ENCODE results near the gene ODF4. TPM values are rescaled to one million over a fixed set of nuclear protein-coding genes. Genes with fewer than 3 reads are reported as not detected.

ODF4 gene
- total RNA-seq, 1 donor, result not detected

DNA sequence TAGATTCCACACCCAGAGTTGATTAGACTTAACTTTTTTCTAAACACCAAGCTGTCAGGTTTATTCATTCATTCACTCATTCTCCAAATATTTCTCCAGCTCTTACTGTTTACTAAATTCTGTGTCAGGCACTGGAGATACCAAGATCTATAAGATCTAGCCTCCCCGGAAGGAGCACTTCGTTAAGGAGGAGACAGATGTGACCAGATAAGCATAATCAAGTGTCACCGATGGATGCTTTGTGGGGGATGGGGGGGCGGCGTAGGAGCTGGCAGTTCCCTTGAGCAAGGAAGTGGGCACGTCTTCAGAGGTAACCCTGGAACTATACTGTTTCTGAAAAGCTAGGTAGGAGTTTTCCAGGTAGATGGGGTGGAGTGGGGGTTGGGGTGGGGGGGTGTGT lies 47.2 kb downstream of the ODF4 start:
- Histone ChIP-seq H3K9me3 (ENCODE audit: low read depth, low read length) (no peaks in the 10 kb centered on the region), H3K27ac (ENCODE audit: low read depth, low read length) (no peak overlapping the region), H3K36me3 (ENCODE audit: insufficient read depth, low read length) (peaks cover under 1% of the 10 kb centered on the region), H3K4me2 (ENCODE audit: insufficient read depth, low read length) (no peak overlapping the region), H4K20me1 (ENCODE audit: insufficient read depth, low read length) (peaks cover 4% of the 10 kb centered on the region), H3K27me3 (ENCODE audit: insufficient read depth, low read length) (no peaks in the 10 kb centered on the region), H3K4me3 (ENCODE audit: insufficient read depth, low read length) (no peak overlapping the region), H3K79me2 (ENCODE audit: insufficient read depth, low read length) (peaks cover 12% of the 10 kb centered on the region), H2AFZ (ENCODE audit: low read length) (no peak overlapping the region), H3K4me1 (ENCODE audit: insufficient read depth, low read length) (peaks cover 24% of the 10 kb centered on the region)
- DNase-seq (ENCODE audit: insufficient read length, low spot score, missing footprints), result no peak
- TF ChIP-seq, protein P1, sequence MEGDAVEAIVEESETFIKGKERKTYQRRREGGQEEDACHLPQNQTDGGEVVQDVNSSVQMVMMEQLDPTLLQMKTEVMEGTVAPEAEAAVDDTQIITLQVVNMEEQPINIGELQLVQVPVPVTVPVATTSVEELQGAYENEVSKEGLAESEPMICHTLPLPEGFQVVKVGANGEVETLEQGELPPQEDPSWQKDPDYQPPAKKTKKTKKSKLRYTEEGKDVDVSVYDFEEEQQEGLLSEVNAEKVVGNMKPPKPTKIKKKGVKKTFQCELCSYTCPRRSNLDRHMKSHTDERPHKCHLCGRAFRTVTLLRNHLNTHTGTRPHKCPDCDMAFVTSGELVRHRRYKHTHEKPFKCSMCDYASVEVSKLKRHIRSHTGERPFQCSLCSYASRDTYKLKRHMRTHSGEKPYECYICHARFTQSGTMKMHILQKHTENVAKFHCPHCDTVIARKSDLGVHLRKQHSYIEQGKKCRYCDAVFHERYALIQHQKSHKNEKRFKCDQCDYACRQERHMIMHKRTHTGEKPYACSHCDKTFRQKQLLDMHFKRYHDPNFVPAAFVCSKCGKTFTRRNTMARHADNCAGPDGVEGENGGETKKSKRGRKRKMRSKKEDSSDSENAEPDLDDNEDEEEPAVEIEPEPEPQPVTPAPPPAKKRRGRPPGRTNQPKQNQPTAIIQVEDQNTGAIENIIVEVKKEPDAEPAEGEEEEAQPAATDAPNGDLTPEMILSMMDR (IDR thresholded peaks at IDR 0.05; ENCODE audit: extremely low read depth, low read depth, low read length), result no peak

DNA sequence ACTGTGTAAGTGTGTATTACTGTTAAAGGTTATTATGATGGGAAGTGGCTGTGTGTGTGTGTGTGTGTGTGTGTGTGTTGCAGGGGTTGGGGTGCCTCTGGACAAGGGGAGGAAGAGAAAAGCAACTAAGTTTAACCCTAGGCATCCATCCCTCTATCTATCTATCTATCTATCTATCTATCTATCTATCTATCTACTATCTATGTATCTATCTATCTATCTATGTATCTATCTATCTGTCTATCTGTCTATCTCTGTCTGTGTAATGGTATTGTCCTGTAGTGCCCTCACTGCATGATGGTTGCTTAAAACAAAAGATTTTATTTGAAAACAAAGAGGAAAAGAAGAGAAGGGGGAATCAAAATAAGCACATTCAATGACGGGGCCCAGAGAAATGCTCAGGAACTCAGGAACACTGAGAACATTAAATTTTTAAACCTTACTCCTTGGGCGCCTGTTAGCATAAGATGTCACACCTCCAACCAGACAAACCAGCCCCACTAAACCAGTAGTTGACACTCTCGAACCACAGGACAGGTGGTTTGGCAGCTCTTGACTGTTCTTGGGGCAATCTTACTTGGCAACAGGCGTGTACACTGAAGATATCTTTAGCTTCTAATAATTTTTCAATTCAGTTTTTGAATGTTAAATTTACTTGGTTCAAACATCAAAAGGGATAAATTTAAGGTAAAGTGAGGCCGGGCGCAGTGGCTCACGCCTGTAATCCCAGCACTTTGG lies 48.4 kb downstream of the ODF4 start:
- H4K20me1 ChIP-seq (ENCODE audit: insufficient read depth, low read length), result no peaks in the 10 kb centered on the region
- no peak overlapping the region for H3K4me3 ChIP-seq (ENCODE audit: insufficient read depth, low read length)
- H2AFZ ChIP-seq (ENCODE audit: low read length), result no peak overlapping the region
- H3K9me3 ChIP-seq (ENCODE audit: low read depth, low read length), result no peaks in the 10 kb centered on the region
- H3K27me3 ChIP-seq (ENCODE audit: insufficient read depth, low read length), result no peaks in the 10 kb centered on the region
- peaks cover 20% of the 10 kb centered on the region for H3K4me1 ChIP-seq (ENCODE audit: insufficient read depth, low read length)
- H3K27ac ChIP-seq (ENCODE audit: low read depth, low read length), result no peak overlapping the region
- TF ChIP-seq, protein P1 (IDR thresholded peaks at IDR 0.05; ENCODE audit: extremely low read depth, low read depth, low read length), result no peak
- peak; percentile 66 for DNase-seq (ENCODE audit: insufficient read length, low spot score, missing footprints)
- H3K36me3 ChIP-seq (ENCODE audit: insufficient read depth, low read length), result no peaks in the 10 kb centered on the region
- no peaks in the 10 kb centered on the region for H3K79me2 ChIP-seq (ENCODE audit: insufficient read depth, low read length)
- no peak overlapping the region for H3K4me2 ChIP-seq (ENCODE audit: insufficient read depth, low read length)

DNA sequence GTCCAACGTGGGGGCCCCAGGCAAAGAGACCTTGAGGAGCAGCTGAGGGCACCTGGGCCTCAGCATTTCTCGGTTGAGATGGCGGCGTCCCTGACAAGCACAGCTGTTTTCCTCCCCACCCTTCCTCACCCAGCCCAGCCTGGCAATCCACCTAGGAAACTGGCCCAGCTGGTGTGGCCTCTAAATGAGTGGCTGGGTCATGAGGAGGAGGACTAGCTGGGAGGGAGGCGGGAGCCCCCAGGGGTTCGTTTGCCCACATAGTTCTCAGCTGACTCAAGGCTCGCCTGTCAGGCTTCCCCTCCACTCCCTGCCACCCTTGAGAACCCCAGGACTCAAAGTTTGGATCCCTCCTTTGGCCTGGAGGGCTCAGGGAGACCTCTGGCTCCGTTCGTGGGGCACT lies 52.1 kb downstream of the ODF4 start:
- peaks cover 14% of the 10 kb centered on the region for H3K4me1 ChIP-seq (ENCODE audit: insufficient read depth, low read length)
- TF ChIP-seq, protein P1 (IDR thresholded peaks at IDR 0.05; ENCODE audit: extremely low read depth, low read depth, low read length), result no peak
- H3K9me3 ChIP-seq (ENCODE audit: low read depth, low read length), result no peaks in the 10 kb centered on the region
- H3K36me3 ChIP-seq (ENCODE audit: insufficient read depth, low read length), result no peaks in the 10 kb centered on the region
- H3K4me3 ChIP-seq (ENCODE audit: insufficient read depth, low read length), result peak overlapping the region; percentile 1
- no peak overlapping the region for H3K27ac ChIP-seq (ENCODE audit: low read depth, low read length)
- DNase-seq (ENCODE audit: insufficient read length, low spot score, missing footprints), result peak; percentile 93
- peak overlapping the region; percentile 43 for H2AFZ ChIP-seq (ENCODE audit: low read length)
- H3K4me2 ChIP-seq (ENCODE audit: insufficient read depth, low read length), result peak overlapping the region; percentile 56
- H3K27me3 ChIP-seq (ENCODE audit: insufficient read depth, low read length), result peaks cover 18% of the 10 kb centered on the region
- no peaks in the 10 kb centered on the region for H4K20me1 ChIP-seq (ENCODE audit: insufficient read depth, low read length)
- H3K79me2 ChIP-seq (ENCODE audit: insufficient read depth, low read length), result no peaks in the 10 kb centered on the region

DNA sequence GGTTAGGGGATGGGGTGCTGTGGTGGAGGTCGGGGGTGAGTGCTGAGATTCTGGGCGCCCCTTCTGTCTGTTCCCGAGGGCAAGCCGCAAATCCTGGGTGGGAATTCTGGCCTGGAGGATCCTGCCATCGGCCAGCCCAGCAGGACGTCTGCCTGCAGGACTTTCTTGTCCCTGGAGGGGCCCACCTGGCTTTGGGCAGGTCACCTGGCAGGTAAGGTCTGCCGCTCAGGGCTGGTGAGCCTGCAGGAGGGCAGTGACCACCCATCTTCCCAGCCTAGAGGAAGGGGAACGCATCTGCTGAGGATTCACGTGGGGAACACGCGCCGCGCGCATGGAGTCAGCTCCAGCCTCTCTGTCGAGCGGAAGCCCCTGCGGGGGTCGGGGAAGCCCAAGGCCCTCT lies 52.6 kb downstream of the ODF4 start:
- no peaks in the 10 kb centered on the region for H3K79me2 ChIP-seq (ENCODE audit: insufficient read depth, low read length)
- H3K27me3 ChIP-seq (ENCODE audit: insufficient read depth, low read length), result peaks cover 23% of the 10 kb centered on the region
- peaks cover 14% of the 10 kb centered on the region for H3K4me1 ChIP-seq (ENCODE audit: insufficient read depth, low read length)
- H4K20me1 ChIP-seq (ENCODE audit: insufficient read depth, low read length), result no peaks in the 10 kb centered on the region
- no peaks in the 10 kb centered on the region for H3K9me3 ChIP-seq (ENCODE audit: low read depth, low read length)
- H3K4me2 ChIP-seq (ENCODE audit: insufficient read depth, low read length), result peak overlapping the region; percentile 56
- peak overlapping the region; percentile 1 for H3K4me3 ChIP-seq (ENCODE audit: insufficient read depth, low read length)
- DNase-seq (ENCODE audit: insufficient read length, low spot score, missing footprints), result no peak
- TF ChIP-seq, protein P1 (IDR thresholded peaks at IDR 0.05; ENCODE audit: extremely low read depth, low read depth, low read length), result no peak
- no peaks in the 10 kb centered on the region for H3K36me3 ChIP-seq (ENCODE audit: insufficient read depth, low read length)
- no peak overlapping the region for H3K27ac ChIP-seq (ENCODE audit: low read depth, low read length)
- H2AFZ ChIP-seq (ENCODE audit: low read length), result peak overlapping the region; percentile 43
